GM19438 (cell line): Measurements from ENCODE around the gene MAPKAPK2.

ENCODE experiments used
- ATAC-seq: cut with Tn5 transposase; IDR thresholded peaks from one replicate; pipeline ENCODE4 v1.9.1; 2021; ENCODE audit warnings: low read depth; ENCODE audit not compliant: unreplicated experiment

The MAPKAPK2 gene

GRCh38 chr1:206658981-206659273 is 25.8 kb upstream of the MAPKAPK2 start:
- no peak for ATAC-seq

- no peak for ATAC-seq
Observed at GRCh38 chr1:206660136-206660535, 24.6 kb upstream of the MAPKAPK2 start.

- no peak for ATAC-seq
Observed at GRCh38 chr1:206661161-206661820, 23.4 kb upstream of the MAPKAPK2 start.

DNA sequence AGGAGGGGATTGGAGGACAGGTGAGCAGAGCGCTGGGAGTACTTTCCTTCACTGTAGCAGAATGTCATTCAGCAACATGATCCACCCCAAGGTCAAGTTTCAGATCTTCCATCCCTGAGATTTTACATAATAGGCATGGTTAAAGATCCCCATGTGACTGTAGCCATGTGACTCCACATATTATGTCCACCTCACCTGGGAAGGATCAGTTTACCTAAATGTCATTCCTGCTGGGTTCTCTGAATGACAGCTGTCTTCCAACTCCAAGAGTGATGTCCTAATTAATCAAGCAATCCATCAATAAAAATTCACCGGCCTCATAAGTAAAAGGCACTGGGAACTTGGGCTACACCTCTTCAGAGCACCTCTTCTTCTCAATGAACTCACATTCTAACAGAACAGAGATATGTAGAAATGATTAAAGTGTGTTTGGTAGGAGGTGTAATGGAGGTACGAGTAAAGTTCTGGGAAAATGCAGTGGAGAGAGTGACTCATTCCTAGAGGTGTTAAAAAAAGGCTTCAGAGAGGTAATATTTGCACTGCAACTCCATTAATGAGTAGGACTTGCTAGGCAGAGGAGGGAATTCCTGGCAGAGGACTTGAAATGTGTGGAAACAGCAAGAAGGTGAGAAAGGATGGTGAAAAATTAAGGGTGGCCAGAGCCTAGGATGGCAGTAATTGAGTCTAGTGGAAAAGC is 22.2 kb upstream of the MAPKAPK2 start:
- ATAC-seq = no peak

- ATAC-seq = no peak
Observed at GRCh38 chr1:206663362-206663761, 21.3 kb upstream of the MAPKAPK2 start.

GRCh38 chr1:206663832-206664652 is 20.7 kb upstream of the MAPKAPK2 start:
- no peak for ATAC-seq

DNA sequence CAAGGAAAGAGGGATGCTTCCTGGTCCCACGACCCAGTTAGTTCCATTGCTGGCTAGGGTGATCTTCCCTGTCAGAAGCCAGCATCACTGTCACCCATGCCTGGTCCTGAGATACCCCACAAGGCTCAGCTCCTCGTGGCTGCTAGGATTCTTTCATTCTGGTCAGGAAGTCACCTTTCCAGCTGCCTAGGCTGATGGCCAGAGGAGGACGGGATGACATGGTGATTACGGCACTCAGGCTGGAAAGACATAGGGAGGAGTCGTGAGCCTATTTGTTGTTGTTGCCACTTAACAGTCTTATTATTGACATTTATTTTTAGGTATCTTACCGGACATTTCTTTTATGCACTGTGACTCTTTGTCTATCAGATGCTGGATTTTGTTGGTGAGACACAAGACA is 20.0 kb upstream of the MAPKAPK2 start:
- ATAC-seq = no peak

DNA sequence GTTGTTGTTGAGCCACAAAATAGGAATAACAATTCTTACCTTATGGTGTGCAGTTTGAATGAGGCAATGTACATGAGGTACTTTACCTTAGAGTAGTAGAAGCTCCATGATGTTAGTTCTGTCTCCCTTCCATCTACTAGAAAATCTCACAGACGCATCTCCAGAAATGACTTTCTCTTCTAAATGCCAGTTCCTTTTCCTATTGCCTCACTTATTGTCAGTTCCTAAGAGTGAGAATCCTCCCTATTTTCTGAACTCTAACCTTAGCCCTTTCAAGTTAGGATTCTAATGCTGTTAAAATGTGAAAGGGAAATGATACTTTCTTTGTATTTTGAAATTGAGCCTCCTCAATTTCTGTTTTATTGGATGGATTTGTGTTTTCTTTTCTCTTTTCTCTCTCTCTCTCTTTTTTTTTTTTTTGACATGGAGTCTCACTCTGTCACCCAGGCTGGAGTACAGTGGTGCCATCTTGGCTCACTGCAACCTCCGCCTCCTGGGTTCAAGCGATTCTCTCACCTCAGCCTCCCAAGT is 18.6 kb upstream of the MAPKAPK2 start:
- no peak for ATAC-seq

DNA sequence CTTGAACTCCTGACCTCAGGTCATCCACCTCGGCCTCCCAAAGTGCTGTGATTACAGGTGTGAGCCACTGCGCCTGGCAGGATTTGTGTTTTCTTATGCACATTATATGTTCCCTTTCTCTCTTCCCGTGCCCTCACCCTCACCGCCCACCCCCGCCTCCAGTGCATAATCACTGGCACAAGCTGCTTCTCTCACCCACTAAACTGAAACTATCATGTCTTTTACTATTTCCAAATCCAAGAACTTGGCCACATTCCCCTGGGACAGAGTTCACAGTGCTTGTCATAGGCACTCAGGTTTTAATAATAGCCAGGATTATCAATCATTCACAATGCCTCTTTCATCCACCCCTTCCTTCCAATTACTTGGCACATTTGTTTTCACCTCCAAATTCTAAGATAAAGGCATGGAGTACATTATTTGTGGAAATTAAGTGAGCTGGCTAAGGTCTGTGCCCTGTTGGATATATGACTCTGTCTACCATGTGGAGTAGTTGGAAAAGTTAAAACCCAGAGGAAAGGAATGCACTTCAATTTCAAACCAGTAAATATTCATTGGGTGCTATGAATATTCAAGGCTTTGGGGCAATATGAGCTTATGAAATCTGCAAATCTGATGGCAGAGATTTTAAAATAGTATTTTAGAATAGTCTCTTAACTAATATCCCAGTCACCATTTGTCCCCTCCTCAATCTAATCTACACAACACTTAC is 17.6 kb upstream of the MAPKAPK2 start:
- no peak for ATAC-seq

DNA sequence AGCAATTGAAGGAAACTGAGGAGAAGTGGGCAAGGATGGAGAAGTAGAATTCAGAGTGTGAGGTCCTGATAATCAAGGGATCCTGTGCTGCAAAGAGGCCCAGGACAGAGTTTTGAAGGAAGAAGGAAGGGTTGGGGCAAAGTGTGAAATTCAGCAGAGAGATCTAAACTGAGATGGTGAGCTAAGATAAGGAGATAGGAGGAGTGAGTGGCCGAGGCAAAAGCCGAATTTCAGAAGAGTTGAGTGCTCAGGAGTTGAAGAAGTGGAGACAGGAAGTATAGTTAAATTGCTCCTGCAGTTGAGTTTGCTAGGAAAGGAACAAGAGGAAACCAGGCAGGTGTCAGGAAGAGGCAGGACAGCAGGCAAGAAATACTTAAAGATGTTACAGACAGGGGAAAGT is 16.4 kb upstream of the MAPKAPK2 start:
- ATAC-seq = no peak

- ATAC-seq = no peak
Observed at GRCh38 chr1:206668874-206669410, 15.8 kb upstream of the MAPKAPK2 start.

GRCh38 chr1:206672011-206672688 is 12.6 kb upstream of the MAPKAPK2 start:
- ATAC-seq = no peak

GRCh38 chr1:206672844-206673758 is 11.6 kb upstream of the MAPKAPK2 start:
- no peak for ATAC-seq

GRCh38 chr1:206674236-206674635 is 10.5 kb upstream of the MAPKAPK2 start:
- ATAC-seq = no peak

DNA sequence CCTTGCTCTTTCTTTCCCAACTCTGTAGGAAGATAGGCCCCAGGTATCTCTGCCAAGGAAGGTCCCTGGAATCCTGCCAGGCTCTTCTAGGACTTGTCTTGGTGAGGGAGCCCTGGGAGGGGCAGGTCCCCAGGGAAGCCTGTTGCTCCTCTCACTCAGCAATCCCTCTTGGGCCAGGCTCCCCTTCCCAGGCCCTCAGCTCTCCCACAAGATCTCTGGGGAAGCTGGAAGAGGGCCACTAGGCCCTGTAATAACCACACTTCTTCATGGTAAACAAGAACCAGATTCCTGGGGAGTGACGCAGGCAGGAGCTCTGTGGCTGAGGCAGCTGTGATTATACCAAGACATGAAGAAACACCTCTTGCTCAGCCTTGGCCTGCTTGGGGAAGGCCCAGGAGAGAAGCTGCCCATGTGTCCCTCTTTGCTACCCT is 9.9 kb upstream of the MAPKAPK2 start:
- no peak for ATAC-seq

- no peak for ATAC-seq
Observed at GRCh38 chr1:206676499-206676898, 8.2 kb upstream of the MAPKAPK2 start.

GRCh38 chr1:206678490-206678889 is 6.2 kb upstream of the MAPKAPK2 start:
- ATAC-seq = no peak

GRCh38 chr1:206679738-206680211 is 4.9 kb upstream of the MAPKAPK2 start:
- ATAC-seq = peak; percentile 77

GRCh38 chr1:206680279-206680678 is 4.4 kb upstream of the MAPKAPK2 start:
- no peak for ATAC-seq
